GM21381 (cell line): ENCODE results near the gene SLC22A31.

Source experiments
- ATAC-seq: cut with Tn5 transposase; IDR thresholded peaks from one replicate; pipeline ENCODE4 v1.9.1; 2021; ENCODE audit warnings: mild to moderate bottlenecking, moderate library complexity; ENCODE audit not compliant: unreplicated experiment

The SLC22A31 gene

GRCh38 chr16:89152831-89153700 is 47.3 kb downstream of the SLC22A31 start:
- ATAC-seq = no peak

- ATAC-seq = no peak
These were observed 49.4 kb downstream of the SLC22A31 start for GRCh38 chr16:89150981-89151380.

GRCh38 chr16:89150090-89150835 is 50.1 kb downstream of the SLC22A31 start:
- ATAC-seq = no peak

- ATAC-seq = no peak
These were observed 51.0 kb downstream of the SLC22A31 start for GRCh38 chr16:89149386-89149785.

GRCh38 chr16:89147085-89147817 is 53.1 kb downstream of the SLC22A31 start:
- no peak for ATAC-seq

GRCh38 chr16:89146211-89147005 is 53.9 kb downstream of the SLC22A31 start:
- ATAC-seq = no peak
